ENCODE results near the gene COL23A1. TPM values are rescaled to one million over a fixed set of nuclear protein-coding genes. Genes with fewer than 3 reads are reported as not detected.

Gene COL23A1
- total and polyA plus RNA-seq, 2 donors (not counting 1 experiment from before 2014, with no cell fraction given): not detected

- H3K9me3 ChIP-seq (ENCODE audit: control insufficient read depth, insufficient read depth, low read depth, low read length): no peaks in the 10 kb centered on the region
- H3K4me3 ChIP-seq (replicated peaks in 1 of 4; ENCODE audit: control extremely low read depth in 1 of 4, insufficient read depth in 1 of 4, low read depth in 3 of 4, low read length in 4 of 4): no peak overlapping the region
These were observed 106.6 kb downstream of the COL23A1 start for GRCh38 chr5:178483620-178484019.

GRCh38 chr5:178479261-178479660 lies 110.9 kb downstream of the COL23A1 start:
- Histone ChIP-seq H4K20me1 (ENCODE audit: control insufficient read depth, extremely low read depth, insufficient read depth, low read length) (no peaks in the 10 kb centered on the region), H3K9ac (ENCODE audit: insufficient read depth, low read length) (no peak overlapping the region), H3K36me3 (ENCODE audit: control insufficient read depth, insufficient read depth, low read length) (no peaks in the 10 kb centered on the region), H3K27ac (ENCODE audit: insufficient read depth, low read length) (no peak overlapping the region), H3K4me2 (ENCODE audit: extremely low read depth, insufficient read depth, low read length) (no peak overlapping the region), H2AFZ (ENCODE audit: low read length) (no peak overlapping the region), H3K79me2 (ENCODE audit: control insufficient read depth, insufficient read depth, low read length) (no peaks in the 10 kb centered on the region), H3K4me1 (ENCODE audit: control insufficient read depth, extremely low read depth, insufficient read depth, low read length) (no peaks in the 10 kb centered on the region), H3K9me3 (ENCODE audit: control insufficient read depth, insufficient read depth, low read depth, low read length) (no peaks in the 10 kb centered on the region), H3K27me3 (ENCODE audit: control insufficient read depth, insufficient read depth, low read length) (no peaks in the 10 kb centered on the region), H3K4me3 (replicated peaks in 1 of 4; ENCODE audit: control extremely low read depth in 1 of 4, insufficient read depth in 1 of 4, low read depth in 3 of 4, low read length in 4 of 4) (no peak overlapping the region)
- no peak for DNase-seq (ENCODE audit: low read depth in 2 of 2)
- TF ChIP-seq CTCF (conservative IDR thresholded peaks at IDR 0.05 in 1 of 2, IDR thresholded peaks at IDR 0.05 in 1 of 2; ENCODE audit: low read depth in 1 of 2, low read length in 2 of 2) (no peak), EZH2 (IDR thresholded peaks at IDR 0.05; ENCODE audit: low read length, missing control alignments) (no peak)

More at GRCh38 chr5:178483620-178484019, 106.6 kb downstream of the COL23A1 start:
- H3K9ac ChIP-seq (ENCODE audit: insufficient read depth, low read length): no peak overlapping the region
- TF ChIP-seq EZH2 (IDR thresholded peaks at IDR 0.05; ENCODE audit: low read length, missing control alignments) (no peak), CTCF (conservative IDR thresholded peaks at IDR 0.05 in 1 of 2, IDR thresholded peaks at IDR 0.05 in 1 of 2; ENCODE audit: low read depth in 1 of 2, low read length in 2 of 2) (no peak)
- no peaks in the 10 kb centered on the region for H4K20me1 ChIP-seq (ENCODE audit: control insufficient read depth, extremely low read depth, insufficient read depth, low read length)
- no peak overlapping the region for H2AFZ ChIP-seq (ENCODE audit: low read length)
- H3K4me2 ChIP-seq (ENCODE audit: extremely low read depth, insufficient read depth, low read length): no peak overlapping the region
- no peaks in the 10 kb centered on the region for H3K36me3 ChIP-seq (ENCODE audit: control insufficient read depth, insufficient read depth, low read length)
- H3K79me2 ChIP-seq (ENCODE audit: control insufficient read depth, insufficient read depth, low read length): no peaks in the 10 kb centered on the region
- no peak overlapping the region for H3K27ac ChIP-seq (ENCODE audit: insufficient read depth, low read length)
- DNase-seq (ENCODE audit: low read depth in 2 of 2): no peak
- H3K27me3 ChIP-seq (ENCODE audit: control insufficient read depth, insufficient read depth, low read length): no peaks in the 10 kb centered on the region
- no peaks in the 10 kb centered on the region for H3K4me1 ChIP-seq (ENCODE audit: control insufficient read depth, extremely low read depth, insufficient read depth, low read length)

GRCh38 chr5:178478370-178478769 lies 111.8 kb downstream of the COL23A1 start:
- no peaks in the 10 kb centered on the region for H3K27me3 ChIP-seq (ENCODE audit: control insufficient read depth, insufficient read depth, low read length)
- H4K20me1 ChIP-seq (ENCODE audit: control insufficient read depth, extremely low read depth, insufficient read depth, low read length): no peaks in the 10 kb centered on the region
- H3K4me3 ChIP-seq (replicated peaks in 1 of 4; ENCODE audit: control extremely low read depth in 1 of 4, insufficient read depth in 1 of 4, low read depth in 3 of 4, low read length in 4 of 4): no peak overlapping the region
- no peaks in the 10 kb centered on the region for H3K79me2 ChIP-seq (ENCODE audit: control insufficient read depth, insufficient read depth, low read length)
- no peak overlapping the region for H2AFZ ChIP-seq (ENCODE audit: low read length)
- no peaks in the 10 kb centered on the region for H3K4me1 ChIP-seq (ENCODE audit: control insufficient read depth, extremely low read depth, insufficient read depth, low read length)
- no peak for DNase-seq (ENCODE audit: low read depth in 2 of 2)
- H3K4me2 ChIP-seq (ENCODE audit: extremely low read depth, insufficient read depth, low read length): no peak overlapping the region
- no peak overlapping the region for H3K9ac ChIP-seq (ENCODE audit: insufficient read depth, low read length)
- no peak overlapping the region for H3K27ac ChIP-seq (ENCODE audit: insufficient read depth, low read length)
- no peaks in the 10 kb centered on the region for H3K9me3 ChIP-seq (ENCODE audit: control insufficient read depth, insufficient read depth, low read depth, low read length)
- H3K36me3 ChIP-seq (ENCODE audit: control insufficient read depth, insufficient read depth, low read length): no peaks in the 10 kb centered on the region
- TF ChIP-seq EZH2 (IDR thresholded peaks at IDR 0.05; ENCODE audit: low read length, missing control alignments): no peak
- no peak for TF ChIP-seq CTCF (conservative IDR thresholded peaks at IDR 0.05 in 1 of 2, IDR thresholded peaks at IDR 0.05 in 1 of 2; ENCODE audit: low read depth in 1 of 2, low read length in 2 of 2)

Data from fibroblast of lung (primary cell).